ENCODE measurements around the gene B4GALT5. TPM values are rescaled to one million over a fixed set of nuclear protein-coding genes. Genes with fewer than 3 reads are reported as not detected.

The B4GALT5 gene
- total and polyA plus RNA-seq, 7 donors, result 17.1 to 46.0 (median 21.4) TPM

- Histone ChIP-seq H3K36me3 (no peaks in the 10 kb centered on the region), H3K4me1 (peaks cover 0 to 31% (median 21%) of the 10 kb centered on the region in 4 donors), H3K27me3 (no peaks in the 10 kb centered on the region), H3K9me3 (no peaks in the 10 kb centered on the region), H3K27ac (peak overlapping the region; percentile 22 to 83 (median 52)), H3K4me3 (no peak overlapping the region)
- intact Hi-C loops (cut with DNase I), result no loop called here
- 72 to 79% methylated on average over 4 of the region's 4 CpGs for WGBS, 2 donors
- TF ChIP-seq POLR2AphosphoS5 (IDR thresholded peaks at IDR 0.05) (peak in 1 of 4 donors; percentile 66), EP300 (IDR thresholded peaks at IDR 0.05) (no peak)
- no peak for DNase-seq
Measured at GRCh38 chr20:49591217-49591865, 122.3 kb downstream of the B4GALT5 start.

GRCh38 chr20:49590163-49591017 is 123.3 kb downstream of the B4GALT5 start:
- DNase-seq, result no peak
- 79 to 90% methylated on average over 8 of the region's 8 CpGs for WGBS, 2 donors
- no peaks in the 10 kb centered on the region for H3K27me3 ChIP-seq
- H3K27ac ChIP-seq, result peak overlapping the region; percentile 49 to 83 (median 54)
- H3K4me1 ChIP-seq, result peaks cover 0 to 38% (median 24%) of the 10 kb centered on the region in 4 donors
- H3K9me3 ChIP-seq, result no peaks in the 10 kb centered on the region
- H3K4me3 ChIP-seq, result no peak overlapping the region
- TF ChIP-seq CTCF (IDR thresholded peaks at IDR 0.05), result no peak
- TF ChIP-seq POLR2AphosphoS5 (IDR thresholded peaks at IDR 0.05), result no peak
- no peak for TF ChIP-seq EP300 (IDR thresholded peaks at IDR 0.05)
- no peak for TF ChIP-seq POLR2A (IDR thresholded peaks at IDR 0.05)
- intact Hi-C loops (cut with DNase I), result no loop called here
- no peaks in the 10 kb centered on the region for H3K36me3 ChIP-seq

- Histone ChIP-seq H3K4me1 (peaks cover 0 to 42% (median 30%) of the 10 kb centered on the region in 4 donors), H3K27me3 (no peaks in the 10 kb centered on the region), H3K27ac (peak overlapping the region in 3 of 4 donors; percentile 23 to 83 (median 53)), H3K4me3 (no peak overlapping the region), H3K36me3 (no peaks in the 10 kb centered on the region), H3K9me3 (no peaks in the 10 kb centered on the region)
- TF ChIP-seq CTCF (IDR thresholded peaks at IDR 0.05), result no peak
- no peak for TF ChIP-seq POLR2A (IDR thresholded peaks at IDR 0.05)
- TF ChIP-seq POLR2AphosphoS5 (IDR thresholded peaks at IDR 0.05), result no peak
- TF ChIP-seq EP300 (IDR thresholded peaks at IDR 0.05), result no peak
- intact Hi-C loops (cut with DNase I), result no loop called here
- WGBS, 2 donors, result 90 to 95% methylated on average over 6 of the region's 6 CpGs
- DNase-seq, result no peak
Measured at GRCh38 chr20:49589747-49590146, 123.9 kb downstream of the B4GALT5 start.

GRCh38 chr20:49587111-49587570 is 126.5 kb downstream of the B4GALT5 start:
- peak; percentile 75 to 89 (median 85) for TF ChIP-seq POLR2AphosphoS5 (IDR thresholded peaks at IDR 0.05)
- TF ChIP-seq CTCF (IDR thresholded peaks at IDR 0.05), result no peak
- no peak for TF ChIP-seq POLR2A (IDR thresholded peaks at IDR 0.05)
- TF ChIP-seq EP300 (IDR thresholded peaks at IDR 0.05), result peak in 1 of 4 donors; percentile 35
- peaks cover 0 to 50% (median 47%) of the 10 kb centered on the region in 4 donors for H3K4me1 ChIP-seq
- no peak overlapping the region for H3K4me3 ChIP-seq
- peak overlapping the region; percentile 70 to 83 (median 76) for H3K27ac ChIP-seq
- H3K36me3 ChIP-seq, result no peaks in the 10 kb centered on the region
- intact Hi-C loops (cut with DNase I), result no loop called here
- DNase-seq, result no peak
- H3K9me3 ChIP-seq, result peaks cover 0 to 6% (median 0%) of the 10 kb centered on the region in 4 donors
- no peaks in the 10 kb centered on the region for H3K27me3 ChIP-seq
- WGBS, 2 donors, result 70% methylated on average over 10 of the region's 10 CpGs
